ENCODE data around the gene CLDN5. TPM values are rescaled to one million over a fixed set of nuclear protein-coding genes. Genes with fewer than 3 reads are reported as not detected.
A peak's percentile ranks its signal among the peaks of the same experiment; 100 is the strongest.
"Not testable (repeated sequence)": the region's sequence is repeated elsewhere in the genome, so short reads cannot be mapped to it uniquely, and the experiment has no call there.

Gene CLDN5
- total RNA-seq, 4 donors from 2014 or later, result 22.1 to 112 (median 56.8) TPM

DNA sequence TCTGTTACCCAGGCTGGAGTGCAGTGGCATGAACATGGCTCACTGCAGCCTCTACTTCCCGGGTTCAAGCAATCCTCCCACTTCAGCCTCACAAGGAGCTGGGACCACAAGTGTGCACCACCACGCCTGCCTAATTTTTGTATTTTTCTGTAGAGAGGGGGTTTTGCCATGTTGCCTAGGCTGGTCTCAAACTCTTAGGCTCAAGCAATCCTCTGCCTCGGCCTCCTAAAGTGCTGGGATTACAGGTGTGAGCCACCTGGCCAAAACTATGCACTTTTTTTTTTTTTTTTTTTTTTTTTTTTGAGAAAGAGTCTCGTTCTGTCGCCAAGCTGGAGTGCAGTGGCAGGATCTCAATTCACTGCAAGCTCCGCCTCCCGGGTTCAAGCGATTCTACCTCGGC lies 12.4 kb upstream of the CLDN5 start:
- no peak overlapping the region for H3K27ac ChIP-seq
- H3K27me3 ChIP-seq, result peaks cover 4% of the 10 kb centered on the region
- no peaks in the 10 kb centered on the region for H3K4me1 ChIP-seq
- TF ChIP-seq CTCF (IDR thresholded peaks at IDR 0.05) (no peak), POLR2AphosphoS5 (IDR thresholded peaks at IDR 0.05) (no peak), EP300 (IDR thresholded peaks at IDR 0.05) (no peak), POLR2A (IDR thresholded peaks at IDR 0.05) (no peak)
- no peaks in the 10 kb centered on the region for H3K9me3 ChIP-seq
- H3K4me3 ChIP-seq, result no peak overlapping the region
- peak in 1 of 2 donors; percentile 23 for DNase-seq (ENCODE audit: low spot score in 2 of 2)
- 94% methylated on average over 9 of the region's 9 CpGs for WGBS
- no peaks in the 10 kb centered on the region for H3K36me3 ChIP-seq

GRCh38 chr22:19535001-19535400 lies 10.8 kb upstream of the CLDN5 start:
- H3K4me3 ChIP-seq, result no peak overlapping the region
- no peak for DNase-seq (ENCODE audit: low spot score in 2 of 2)
- no peaks in the 10 kb centered on the region for H3K9me3 ChIP-seq
- TF ChIP-seq EP300 (IDR thresholded peaks at IDR 0.05) (no peak), POLR2A (IDR thresholded peaks at IDR 0.05) (no peak), CTCF (IDR thresholded peaks at IDR 0.05) (no peak), POLR2AphosphoS5 (IDR thresholded peaks at IDR 0.05) (no peak)
- WGBS, result 34% methylated on average over 3 of the region's 3 CpGs
- peaks cover 4% of the 10 kb centered on the region for H3K27me3 ChIP-seq
- no peaks in the 10 kb centered on the region for H3K4me1 ChIP-seq
- no peak overlapping the region for H3K27ac ChIP-seq
- H3K36me3 ChIP-seq, result no peaks in the 10 kb centered on the region

GRCh38 chr22:19533857-19534256 lies 9.6 kb upstream of the CLDN5 start:
- no peak overlapping the region for H3K27ac ChIP-seq
- peaks cover 4% of the 10 kb centered on the region for H3K27me3 ChIP-seq

DNA sequence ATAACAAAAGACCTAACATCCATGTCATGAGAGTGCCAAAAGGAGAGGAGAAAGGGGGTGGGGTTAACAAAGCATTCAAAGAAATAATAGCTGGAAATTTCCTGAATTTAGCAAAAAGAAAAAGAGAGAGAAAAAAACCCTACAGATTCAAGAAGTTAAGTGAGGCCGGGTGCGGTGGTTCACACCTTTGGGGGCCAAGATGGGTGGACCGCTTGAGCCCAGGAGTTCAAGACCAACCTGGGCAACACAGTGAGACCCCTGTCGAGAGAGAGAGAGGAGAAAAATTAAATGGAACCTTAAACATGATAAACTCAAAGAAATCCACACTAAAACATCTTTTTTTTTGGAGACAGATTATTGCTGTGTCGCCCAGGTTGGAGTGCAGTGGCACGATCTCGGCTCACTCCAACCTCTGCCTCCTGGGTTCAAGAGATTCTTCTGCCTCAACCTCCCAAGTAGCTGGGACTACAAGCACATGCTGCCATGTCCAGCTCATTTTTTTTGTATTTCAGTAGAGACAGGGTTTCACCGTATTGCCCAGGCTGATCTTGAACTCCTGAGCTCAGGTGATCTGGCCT lies 8.9 kb upstream of the CLDN5 start:
- no peak for TF ChIP-seq EP300 (IDR thresholded peaks at IDR 0.05)
- Histone ChIP-seq H3K27ac (no peak overlapping the region), H3K9me3 (no peaks in the 10 kb centered on the region), H3K4me3 (no peak overlapping the region), H3K36me3 (no peaks in the 10 kb centered on the region), H3K27me3 (peaks cover 6% of the 10 kb centered on the region), H3K4me1 (no peaks in the 10 kb centered on the region)
- WGBS, result 89% methylated on average over 8 of the region's 8 CpGs
- DNase-seq (ENCODE audit: low spot score in 2 of 2), result peak in 1 of 2 donors; percentile 48

More at GRCh38 chr22:19533857-19534256, 9.6 kb upstream of the CLDN5 start:
- no peaks in the 10 kb centered on the region for H3K9me3 ChIP-seq
- no peaks in the 10 kb centered on the region for H3K4me1 ChIP-seq
- no peak overlapping the region for H3K4me3 ChIP-seq
- no peaks in the 10 kb centered on the region for H3K36me3 ChIP-seq
- TF ChIP-seq POLR2A (IDR thresholded peaks at IDR 0.05) (no peak), EP300 (IDR thresholded peaks at IDR 0.05) (no peak), POLR2AphosphoS5 (IDR thresholded peaks at IDR 0.05) (no peak), CTCF (IDR thresholded peaks at IDR 0.05) (no peak)
- no peak for DNase-seq (ENCODE audit: low spot score in 2 of 2)

DNA sequence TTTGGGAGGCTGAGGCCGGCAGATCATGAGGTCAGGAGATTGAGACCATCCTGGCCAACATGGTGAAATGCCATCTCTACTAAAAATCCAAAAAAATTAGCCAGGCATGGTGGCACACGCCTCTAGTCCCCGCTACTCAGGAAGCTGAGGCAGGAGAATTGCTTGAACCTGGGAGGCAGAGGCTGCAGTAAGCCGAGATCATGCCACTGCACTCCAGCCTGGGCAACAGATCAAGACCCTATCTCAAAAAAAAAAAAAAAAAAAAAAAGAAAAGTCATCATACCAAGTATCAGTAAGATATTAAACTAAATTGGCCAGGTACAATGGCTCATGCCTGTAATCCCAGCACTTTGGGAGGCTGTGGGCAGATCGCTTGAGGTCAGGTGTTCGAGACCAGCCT lies 7.1 kb upstream of the CLDN5 start:
- H3K27ac ChIP-seq; H3K4me3 ChIP-seq; H3K36me3 ChIP-seq; H3K4me1 ChIP-seq; H3K9me3 ChIP-seq; DNase-seq (ENCODE audit: low spot score in 2 of 2): not testable (repeated sequence)
- peaks cover 10% of the 10 kb centered on the region for H3K27me3 ChIP-seq
- WGBS, result 88% methylated on average over 6 of the region's 6 CpGs

- DNase-seq (ENCODE audit: low spot score in 2 of 2), result peak in 1 of 2 donors; percentile 32
- no peaks in the 10 kb centered on the region for H3K4me1 ChIP-seq
- H3K36me3 ChIP-seq, result no peaks in the 10 kb centered on the region
- peaks cover 16% of the 10 kb centered on the region for H3K27me3 ChIP-seq
- no peaks in the 10 kb centered on the region for H3K9me3 ChIP-seq
- H3K4me3 ChIP-seq, result no peak overlapping the region
- 61% methylated on average over 2 of the region's 3 CpGs for WGBS
- no peak overlapping the region for H3K27ac ChIP-seq
- TF ChIP-seq EP300 (IDR thresholded peaks at IDR 0.05), result no peak
- no peak for TF ChIP-seq CTCF (IDR thresholded peaks at IDR 0.05)
- no peak for TF ChIP-seq POLR2AphosphoS5 (IDR thresholded peaks at IDR 0.05)
- no peak for TF ChIP-seq POLR2A (IDR thresholded peaks at IDR 0.05)
Observed at GRCh38 chr22:19530751-19531150, 6.5 kb upstream of the CLDN5 start.

Measured in suprapubic skin (tissue), 4 donors.